Chondrocyte (in vitro differentiated cells): ENCODE measurements around the gene ZNF692. TPM values are rescaled to one million over a fixed set of nuclear protein-coding genes. Genes with fewer than 3 reads are reported as not detected.

ENCODE experiments used
- DNase-seq: peaks from one replicate; pipeline ENCODE4 v3.0.0; 2021; ENCODE audit warnings: mixed read lengths, low spot score
- H3K27ac Mint-ChIP-seq: one replicate; pipeline ENCODE4 v1.8.0; 2021; ENCODE audit warnings: mild to moderate bottlenecking, moderate library complexity, mixed read lengths; ENCODE audit not compliant: unreplicated experiment
- H3K27me3 Mint-ChIP-seq: 2 replicates; pipeline ENCODE4 v1.8.0; 2021; ENCODE audit warnings: low read depth, mixed read lengths
- H3K36me3 Mint-ChIP-seq: 2 replicates; pipeline ENCODE4 v1.8.0; 2021; ENCODE audit warnings: low read depth, mixed read lengths
- H3K4me1 Mint-ChIP-seq: 2 replicates; pipeline ENCODE4 v1.8.0; 2021; ENCODE audit warnings: low read depth, mild to moderate bottlenecking, mixed read lengths
- H3K4me3 Mint-ChIP-seq: one replicate; pipeline ENCODE4 v1.8.0; 2021; ENCODE audit warnings: mild to moderate bottlenecking, moderate library complexity, mixed read lengths; ENCODE audit not compliant: unreplicated experiment
- H3K9me3 Mint-ChIP-seq: 2 replicates; pipeline ENCODE4 v1.8.0; 2021; ENCODE audit warnings: low read depth, mixed read lengths
- CTCF ChIP-seq: fragments of 200-600 bp; sonication (generic); IDR thresholded peaks from 2 replicates; pipeline ENCODE4 v1.5.0; 2021; ENCODE audit warnings: antibody characterized with exemption, mild to moderate bottlenecking, moderate library complexity
- total RNA-seq: library from RNA; stranded (reverse); gene quantifications from 3 replicates; pipeline ENCODE4 v1.2.1, GENCODE V29; 2021

Gene ZNF692
- total RNA-seq, 1 donor from 2014 or later: 21.6 TPM

GRCh38 chr1:248847956-248848561, 10.8 kb downstream of the ZNF692 start:
- no peak for TF ChIP-seq CTCF
- Mint-ChIP-seq H3K4me1 (no peaks in the 10 kb centered on the region), H3K4me3 (no peak overlapping the region), H3K27me3 (no peaks in the 10 kb centered on the region), H3K36me3 (peaks cover 13% of the 10 kb centered on the region), H3K9me3 (no peaks in the 10 kb centered on the region), H3K27ac (no peak overlapping the region)
- DNase-seq: no peak

- Mint-ChIP-seq H3K4me3 (no peak overlapping the region), H3K4me1 (no peaks in the 10 kb centered on the region), H3K36me3 (peaks cover 13% of the 10 kb centered on the region), H3K9me3 (no peaks in the 10 kb centered on the region), H3K27ac (no peak overlapping the region), H3K27me3 (no peaks in the 10 kb centered on the region)
- no peak for TF ChIP-seq CTCF
- no peak for DNase-seq
Measured at GRCh38 chr1:248847181-248847955, 11.5 kb downstream of the ZNF692 start.

- no peaks in the 10 kb centered on the region for H3K27me3 Mint-ChIP-seq
- H3K36me3 Mint-ChIP-seq: peaks cover 13% of the 10 kb centered on the region
- no peaks in the 10 kb centered on the region for H3K9me3 Mint-ChIP-seq
- H3K4me3 Mint-ChIP-seq: no peak overlapping the region
- peaks cover 20% of the 10 kb centered on the region for H3K4me1 Mint-ChIP-seq
- no peak for TF ChIP-seq CTCF
- DNase-seq: no peak
- H3K27ac Mint-ChIP-seq: no peak overlapping the region
Measured at GRCh38 chr1:248844526-248844925, 14.4 kb downstream of the ZNF692 start.

GRCh38 chr1:248843687-248844086, 15.2 kb downstream of the ZNF692 start:
- H3K27ac Mint-ChIP-seq: no peak overlapping the region
- no peak for TF ChIP-seq CTCF
- no peak overlapping the region for H3K4me3 Mint-ChIP-seq
- H3K4me1 Mint-ChIP-seq: peaks cover 27% of the 10 kb centered on the region
- peaks cover 9% of the 10 kb centered on the region for H3K36me3 Mint-ChIP-seq
- H3K9me3 Mint-ChIP-seq: no peaks in the 10 kb centered on the region
- H3K27me3 Mint-ChIP-seq: no peaks in the 10 kb centered on the region
- no peak for DNase-seq

- Mint-ChIP-seq H3K4me1 (peaks cover 27% of the 10 kb centered on the region), H3K4me3 (no peak overlapping the region), H3K27ac (no peak overlapping the region), H3K9me3 (no peaks in the 10 kb centered on the region), H3K27me3 (no peaks in the 10 kb centered on the region), H3K36me3 (peaks cover 9% of the 10 kb centered on the region)
- no peak for TF ChIP-seq CTCF
- no peak for DNase-seq
Measured at GRCh38 chr1:248842781-248843331, 16.0 kb downstream of the ZNF692 start.
